Osteoblast (primary cell): ENCODE data around the gene C6orf47. TPM values are rescaled to one million over a fixed set of nuclear protein-coding genes. Genes with fewer than 3 reads are reported as not detected.

ENCODE experiments used
- DNase-seq: peaks from one replicate; pipeline ENCODE4 v3.0.0; 2011; ENCODE audit warnings: low spot score, mixed read lengths; ENCODE audit not compliant: insufficient read length; ENCODE audit errors: missing footprints
- H2AFZ ChIP-seq: 2 replicates; pipeline ENCODE4 v1.6.0; 2011; ENCODE audit warnings: mild to moderate bottlenecking, low read length
- H3K27ac ChIP-seq: 2 replicates; pipeline ENCODE4 v1.5.1; 2011; ENCODE audit warnings: mild to moderate bottlenecking, low read depth, low read length, moderate library complexity
- H3K27me3 ChIP-seq: 2 replicates; pipeline ENCODE4 v1.6.0; 2012; ENCODE audit warnings: mild to moderate bottlenecking, control low read depth, inconsistent platforms, low read length, moderate library complexity; ENCODE audit not compliant: insufficient read depth
- H3K36me3 ChIP-seq: 2 replicates; pipeline ENCODE4 v1.5.1; 2011; ENCODE audit warnings: mild to moderate bottlenecking, low read length, control low read depth, moderate library complexity; ENCODE audit not compliant: insufficient read depth
- H3K4me1 ChIP-seq: 2 replicates; pipeline ENCODE4 v1.5.1; 2011; ENCODE audit warnings: mild to moderate bottlenecking, low read length, control low read depth, moderate library complexity; ENCODE audit not compliant: insufficient read depth
- H3K4me2 ChIP-seq: 2 replicates; pipeline ENCODE4 v1.6.0; 2011; ENCODE audit warnings: mild to moderate bottlenecking, low read length; ENCODE audit not compliant: insufficient read depth
- H3K4me3 ChIP-seq: fragments of 200-600 bp; sonication (generic); 3 replicates; pipeline ENCODE4 v1.5.1; 2012; ENCODE audit warnings: mild to moderate bottlenecking, low read length, inconsistent platforms; ENCODE audit not compliant: insufficient read depth
- H3K79me2 ChIP-seq: 2 replicates; pipeline ENCODE4 v1.6.0; 2012; ENCODE audit warnings: mild to moderate bottlenecking, low read length, control low read depth, inconsistent platforms; ENCODE audit not compliant: insufficient read depth
- H3K9me3 ChIP-seq: 2 replicates; pipeline ENCODE4 v1.5.1; 2011; ENCODE audit warnings: low read depth, low read length, control low read depth
- H4K20me1 ChIP-seq: 2 replicates; pipeline ENCODE4 v1.6.0; 2012; ENCODE audit warnings: mild to moderate bottlenecking, low read length, control low read depth; ENCODE audit not compliant: insufficient read depth
- total RNA-seq: library from RNA; depleted of rRNA; stranded (reverse); fragments of >200 nt; gene quantifications from 2 replicates; pipeline ENCODE4 v1.2.3, GENCODE V29; 2012
- TF ChIP-seq, protein P1 (sequence below): IDR thresholded peaks from 2 replicates; pipeline ENCODE4 v1.5.1; 2011; ENCODE audit warnings: mild to moderate bottlenecking, low read depth, low read length, moderate library complexity; ENCODE audit errors: extremely low read depth

Gene C6orf47
- total RNA-seq, 1 donor = 21.7 TPM

DNA sequence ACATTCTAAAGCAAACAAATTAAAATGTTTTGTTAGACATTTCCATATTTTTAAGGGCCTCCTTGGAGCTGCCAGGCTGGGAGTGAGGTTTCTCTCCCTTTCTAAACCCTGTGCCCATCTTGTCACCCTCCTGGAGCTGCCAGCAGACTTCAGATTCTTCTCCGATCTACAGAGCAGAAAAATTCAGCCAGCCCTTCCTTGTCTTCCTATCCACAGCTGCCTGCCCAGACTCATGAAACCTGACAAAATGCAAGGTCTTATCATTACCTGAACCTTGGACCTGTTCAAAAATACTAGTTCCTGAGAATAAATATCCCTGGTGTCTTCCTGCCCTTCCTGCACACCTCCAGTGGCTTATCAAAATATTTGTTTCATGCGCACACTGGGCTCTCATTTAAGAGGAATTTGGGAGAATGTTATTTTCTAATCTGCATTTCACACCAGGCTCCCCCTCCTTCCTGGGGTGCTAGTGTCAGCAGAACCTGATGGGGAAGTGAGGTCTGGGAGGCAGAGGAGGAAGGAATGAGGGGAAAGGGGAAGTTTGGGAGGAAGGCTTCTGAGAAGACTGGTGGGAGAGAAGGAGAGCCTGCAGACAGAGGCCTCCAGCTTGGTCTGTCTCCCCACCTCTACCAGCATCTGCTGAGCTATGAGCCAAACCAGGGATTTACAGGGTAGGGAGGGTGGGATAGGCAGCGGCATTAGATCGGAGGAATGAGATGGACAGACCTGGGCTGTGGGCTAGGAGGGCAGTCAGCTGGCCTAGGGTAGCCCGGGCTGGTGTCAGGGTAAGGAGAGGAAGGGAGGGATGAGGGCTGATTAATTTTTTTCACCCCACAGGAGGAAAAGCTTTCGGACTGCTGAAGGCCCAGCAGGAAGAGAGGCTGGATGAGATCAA is 45.6 kb downstream of the C6orf47 start, which contains the start of gene AIF1:
Gene AIF1, plus strand, starts transcription at position 551 of the 895 bp plus-strand sequence. Its CDS starts 96 bp downstream, at position 647.
- Histone ChIP-seq H3K9me3 (no peaks in the 10 kb centered on the region), H3K27me3 (no peaks in the 10 kb centered on the region), H3K4me1 (peaks cover 3% of the 10 kb centered on the region), H3K36me3 (no peaks in the 10 kb centered on the region), H3K4me2 (no peak within 1 kb of the TSS), H3K79me2 (no peaks in the 10 kb centered on the region), H4K20me1 (no peaks in the 10 kb centered on the region), H3K4me3 (no peak within 1 kb of the TSS), H3K27ac (no peak within 1 kb of the TSS), H2AFZ (no peak within 1 kb of the TSS)
- peak; percentile 45 for DNase-seq
- TF ChIP-seq, protein P1, sequence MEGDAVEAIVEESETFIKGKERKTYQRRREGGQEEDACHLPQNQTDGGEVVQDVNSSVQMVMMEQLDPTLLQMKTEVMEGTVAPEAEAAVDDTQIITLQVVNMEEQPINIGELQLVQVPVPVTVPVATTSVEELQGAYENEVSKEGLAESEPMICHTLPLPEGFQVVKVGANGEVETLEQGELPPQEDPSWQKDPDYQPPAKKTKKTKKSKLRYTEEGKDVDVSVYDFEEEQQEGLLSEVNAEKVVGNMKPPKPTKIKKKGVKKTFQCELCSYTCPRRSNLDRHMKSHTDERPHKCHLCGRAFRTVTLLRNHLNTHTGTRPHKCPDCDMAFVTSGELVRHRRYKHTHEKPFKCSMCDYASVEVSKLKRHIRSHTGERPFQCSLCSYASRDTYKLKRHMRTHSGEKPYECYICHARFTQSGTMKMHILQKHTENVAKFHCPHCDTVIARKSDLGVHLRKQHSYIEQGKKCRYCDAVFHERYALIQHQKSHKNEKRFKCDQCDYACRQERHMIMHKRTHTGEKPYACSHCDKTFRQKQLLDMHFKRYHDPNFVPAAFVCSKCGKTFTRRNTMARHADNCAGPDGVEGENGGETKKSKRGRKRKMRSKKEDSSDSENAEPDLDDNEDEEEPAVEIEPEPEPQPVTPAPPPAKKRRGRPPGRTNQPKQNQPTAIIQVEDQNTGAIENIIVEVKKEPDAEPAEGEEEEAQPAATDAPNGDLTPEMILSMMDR = no peak

DNA sequence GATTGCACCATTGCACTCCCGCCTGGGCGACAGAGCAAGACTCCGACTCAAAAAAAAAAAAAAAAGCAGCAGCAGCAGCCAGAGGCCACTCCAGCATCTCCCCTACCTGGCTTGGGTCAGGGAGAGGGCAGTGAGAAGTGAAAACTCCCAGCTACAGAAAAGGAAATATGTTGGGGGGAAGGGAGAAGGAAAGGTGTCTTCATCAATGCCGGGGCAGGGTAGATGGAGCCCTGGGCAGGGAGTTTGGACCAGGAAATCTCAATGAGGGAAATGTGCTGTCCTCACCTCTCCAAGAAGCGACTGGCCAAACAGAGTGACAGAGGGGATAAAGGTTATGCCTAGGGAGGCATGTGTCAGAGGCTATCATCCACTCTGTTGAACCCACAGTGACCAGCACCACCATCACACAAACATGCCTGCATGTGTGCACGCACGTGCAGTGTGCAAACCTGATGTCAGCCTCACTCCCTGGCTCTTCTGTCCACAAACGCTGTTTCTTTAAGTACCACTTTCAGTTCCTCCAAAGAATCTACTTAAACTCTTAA is 46.4 kb downstream of the C6orf47 start:
- H3K36me3 ChIP-seq = no peaks in the 10 kb centered on the region
- H4K20me1 ChIP-seq = no peaks in the 10 kb centered on the region
- H3K27me3 ChIP-seq = no peaks in the 10 kb centered on the region
- no peak overlapping the region for H3K27ac ChIP-seq
- no peak overlapping the region for H2AFZ ChIP-seq
- H3K4me1 ChIP-seq = no peaks in the 10 kb centered on the region
- TF ChIP-seq, protein P1 = no peak
- no peak overlapping the region for H3K4me2 ChIP-seq
- no peak for DNase-seq
- no peak overlapping the region for H3K4me3 ChIP-seq
- no peaks in the 10 kb centered on the region for H3K79me2 ChIP-seq
- no peaks in the 10 kb centered on the region for H3K9me3 ChIP-seq

DNA sequence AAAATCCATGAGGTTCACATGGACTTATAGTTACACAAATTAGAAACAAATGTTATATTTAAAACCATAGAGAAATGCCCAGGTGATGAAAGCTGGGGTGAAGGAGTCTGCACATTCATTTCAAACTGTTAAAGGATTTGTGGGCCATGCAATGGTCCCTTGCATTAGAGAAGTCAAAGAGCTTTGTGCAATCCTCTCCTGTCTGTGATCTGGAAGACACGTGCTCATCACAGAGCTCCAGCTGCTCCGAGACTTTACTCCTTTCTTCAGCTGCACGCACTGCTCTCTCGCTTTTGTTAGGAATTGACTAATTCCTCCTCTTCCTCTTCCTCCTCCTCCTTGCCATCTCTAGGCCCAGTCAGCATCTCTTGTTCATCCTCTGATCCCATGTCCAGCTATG is 49.6 kb downstream of the C6orf47 start:
- H2AFZ ChIP-seq = no peak overlapping the region
- H3K79me2 ChIP-seq = no peaks in the 10 kb centered on the region
- H3K27ac ChIP-seq = no peak overlapping the region
- DNase-seq = peak; percentile 78
- H3K4me3 ChIP-seq = no peak overlapping the region
- TF ChIP-seq, protein P1 = no peak
- H4K20me1 ChIP-seq = no peaks in the 10 kb centered on the region
- no peaks in the 10 kb centered on the region for H3K4me1 ChIP-seq
- no peaks in the 10 kb centered on the region for H3K9me3 ChIP-seq
- H3K36me3 ChIP-seq = no peaks in the 10 kb centered on the region
- no peak overlapping the region for H3K4me2 ChIP-seq
- no peaks in the 10 kb centered on the region for H3K27me3 ChIP-seq
